Esophagus muscularis mucosa (tissue), 3 donors: ENCODE results near the gene KRT7.

ENCODE experiments used
- CTCF ChIP-seq, 3 experiments: fragments of 200-600 bp in 2 of 3; fragments of 450-650 bp in 1 of 3; sonication (generic) in 2 of 3; IDR thresholded peaks; one replicate each; pipeline ENCODE4 v1.5.1; 2017 to 2019; ENCODE audit warnings: antibody characterized with exemption in 3 of 3, mild to moderate bottlenecking in 2 of 3, moderate library complexity in 1 of 3
- POLR2A ChIP-seq: fragments of 450-650 bp; IDR thresholded peaks from one replicate; pipeline ENCODE4 v1.6.1; 2017; ENCODE audit warnings: antibody characterized with exemption, moderate library complexity, mild to moderate bottlenecking, low read depth

GRCh38 chr12:52208424-52209165 lies 24.4 kb upstream of the KRT7 start:
- TF ChIP-seq CTCF (IDR thresholded peaks at IDR 0.05) (no peak), POLR2A (no peak)
